Measurements from ENCODE around the gene CPNE2.

Gene CPNE2

GRCh38 chr16:57196753-57197152, 104.4 kb downstream of the CPNE2 start:
- H3K9ac ChIP-seq (ENCODE audit: low read length): no peak overlapping the region
- H3F3A ChIP-seq (ENCODE audit: insufficient read depth, low read length): no peaks in the 10 kb centered on the region
- H3K36me3 ChIP-seq (ENCODE audit: insufficient read depth, low read length): peaks cover 5% of the 10 kb centered on the region
- H3K4me2 ChIP-seq (ENCODE audit: low read length): no peak overlapping the region
- H3K4me1 ChIP-seq (ENCODE audit: insufficient read depth, low read length, severe bottlenecking): peaks cover 2% of the 10 kb centered on the region
- H2AFZ ChIP-seq (ENCODE audit: low read length): no peak overlapping the region
- H3K27me3 ChIP-seq (ENCODE audit: insufficient read depth, low read length): no peaks in the 10 kb centered on the region
- no peak overlapping the region for H3K4me3 ChIP-seq (ENCODE audit: low read depth, low read length, poor library complexity, severe bottlenecking)
- peaks cover 37% of the 10 kb centered on the region for H3K79me2 ChIP-seq (ENCODE audit: insufficient read depth, low read length)
- H3K9me3 ChIP-seq (ENCODE audit: low read length): no peaks in the 10 kb centered on the region
- TF ChIP-seq CTCF (IDR thresholded peaks at IDR 0.05; ENCODE audit: low read length) (no peak), EZH2 (IDR thresholded peaks at IDR 0.05; ENCODE audit: borderline replicate concordance, low read length) (no peak)
- H4K20me1 ChIP-seq (ENCODE audit: insufficient read depth, low read length): no peaks in the 10 kb centered on the region
- no peak overlapping the region for H3K27ac ChIP-seq (ENCODE audit: low read depth, low read length, poor library complexity, severe bottlenecking)
- no peaks in the 10 kb centered on the region for H3K9me2 ChIP-seq (ENCODE audit: low read depth, low read length)

Measured in OCI-LY1 (cell line).